ENCODE data around the gene WWC2. TPM values are rescaled to one million over a fixed set of nuclear protein-coding genes. Genes with fewer than 3 reads are reported as not detected.

WWC2 gene
- total RNA-seq, 1 experiment from 2014 or later = 39.1 TPM

GRCh38 chr4:183163135-183163534, 64.1 kb downstream of the WWC2 start:
- TF ChIP-seq FOSL1 (IDR thresholded peaks at IDR 0.05; ENCODE audit: low read depth) (no peak), ZFX (IDR thresholded peaks at IDR 0.05) (no peak), CTCF (IDR thresholded peaks at IDR 0.05 in 2 of 3, conservative IDR thresholded peaks at IDR 0.05 in 1 of 3; ENCODE audit: borderline replicate concordance in 1 of 3, insufficient read depth in 1 of 3, low read depth in 2 of 3, low read length in 2 of 3) (no peak), ZNF274 (IDR thresholded peaks at IDR 0.05; ENCODE audit: low read depth, low read length) (no peak), CEBPB (IDR thresholded peaks at IDR 0.05; ENCODE audit: low read depth) (no peak)

GRCh38 chr4:183164963-183165362, 65.9 kb downstream of the WWC2 start:
- ChIA-PET POLR2A (no interaction called here), RAD21 (ENCODE audit: low non-redundant PET in 1 of 2, low total read pairs in 2 of 2, uncharacterized antibody in 2 of 2, unreplicated experiment in 2 of 2) (no interaction called here), CTCF (no interaction called here)
- Histone ChIP-seq H3K27ac (ENCODE audit: low read depth, low read length) (no peak overlapping the region), H3K9ac (ENCODE audit: low read length) (no peak overlapping the region), H3K27me3 (ENCODE audit: insufficient read depth, low read length) (no peaks in the 10 kb centered on the region), H3K4me2 (ENCODE audit: low read length) (no peak overlapping the region), H3K9me2 (ENCODE audit: insufficient read depth) (no peaks in the 10 kb centered on the region), H3K79me2 (ENCODE audit: insufficient read depth, low read length) (peaks cover 87% of the 10 kb centered on the region), H4K20me1 (ENCODE audit: insufficient read depth) (peaks cover 13% of the 10 kb centered on the region; the same call in 1 of the 2 replicates), H3K9me3 (ENCODE audit: control insufficient read depth in 1 of 2, insufficient read depth in 1 of 2, low read depth in 1 of 2, low read length in 2 of 2) (no peaks in the 10 kb centered on the region), H3K4me3 (replicated peaks in 1 of 2; ENCODE audit: low read depth in 1 of 2, low read length in 2 of 2) (no peak overlapping the region), H2AFZ (ENCODE audit: low read depth, low read length, poor library complexity, severe bottlenecking) (no peak overlapping the region), H3K4me1 (ENCODE audit: control insufficient read depth in 1 of 2, insufficient read depth in 2 of 2, low read length in 2 of 2) (no peaks in the 10 kb centered on the region), H3K36me3 (ENCODE audit: control insufficient read depth in 1 of 2, insufficient read depth in 2 of 2, low read length in 2 of 2) (no peaks in the 10 kb centered on the region)
- no peak for TF ChIP-seq EGR1 (IDR thresholded peaks at IDR 0.05; ENCODE audit: low read depth)
- no peak for TF ChIP-seq ATF3 (IDR thresholded peaks at IDR 0.05)
- TF ChIP-seq ELF1 (IDR thresholded peaks at IDR 0.05; ENCODE audit: borderline replicate concordance, low read depth) = no peak
- no peak for TF ChIP-seq SP1 (IDR thresholded peaks at IDR 0.05; ENCODE audit: low read depth)
- TF ChIP-seq FOSL1 (IDR thresholded peaks at IDR 0.05; ENCODE audit: low read depth) = no peak
- TF ChIP-seq ZNF274 (IDR thresholded peaks at IDR 0.05; ENCODE audit: low read depth, low read length) = no peak
- TF ChIP-seq JUND (IDR thresholded peaks at IDR 0.05) = no peak
- TF ChIP-seq POLR2A (IDR thresholded peaks at IDR 0.05; ENCODE audit: borderline replicate concordance, extremely low read depth, insufficient read depth, insufficient read length) = no peak
- TF ChIP-seq RAD21 (IDR thresholded peaks at IDR 0.05; ENCODE audit: low read depth) = no peak
- no peak for TF ChIP-seq MAX (IDR thresholded peaks at IDR 0.05)
- no peak for TF ChIP-seq SIN3A (IDR thresholded peaks at IDR 0.05; ENCODE audit: low read depth)
- TF ChIP-seq REST (IDR thresholded peaks at IDR 0.05; ENCODE audit: low read depth) = no peak
- intact Hi-C loops (cut with micrococcal nuclease) = no loop called here
- BruUV-seq (replicated peaks) = no TSS peak
- ATAC-seq (no peak), DNase-seq (ENCODE audit: low read depth, low spot score) (no peak)

More at GRCh38 chr4:183163135-183163534, 64.1 kb downstream of the WWC2 start:
- Histone ChIP-seq H2AFZ (ENCODE audit: low read depth, low read length, poor library complexity, severe bottlenecking) (no peak overlapping the region), H3K9ac (ENCODE audit: low read length) (no peak overlapping the region), H3K9me2 (ENCODE audit: insufficient read depth) (no peaks in the 10 kb centered on the region), H3K27ac (ENCODE audit: low read depth, low read length) (no peak overlapping the region), H3K79me2 (ENCODE audit: insufficient read depth, low read length) (peaks cover 90% of the 10 kb centered on the region), H3K4me3 (replicated peaks in 1 of 2; ENCODE audit: low read depth in 1 of 2, low read length in 2 of 2) (no peak overlapping the region), H3K4me2 (ENCODE audit: low read length) (no peak overlapping the region), H3K27me3 (ENCODE audit: insufficient read depth, low read length) (no peaks in the 10 kb centered on the region), H4K20me1 (ENCODE audit: insufficient read depth) (peaks cover 15% of the 10 kb centered on the region; the same call in 1 of the 2 replicates), H3K4me1 (ENCODE audit: control insufficient read depth in 1 of 2, insufficient read depth in 2 of 2, low read length in 2 of 2) (no peaks in the 10 kb centered on the region), H3K36me3 (ENCODE audit: control insufficient read depth in 1 of 2, insufficient read depth in 2 of 2, low read length in 2 of 2) (no peaks in the 10 kb centered on the region), H3K9me3 (ENCODE audit: control insufficient read depth in 1 of 2, insufficient read depth in 1 of 2, low read depth in 1 of 2, low read length in 2 of 2) (no peaks in the 10 kb centered on the region)
- intact Hi-C loops (cut with micrococcal nuclease) = no loop called here
- POLR2A ChIA-PET = no interaction called here
- CTCF ChIA-PET = no interaction called here
- RAD21 ChIA-PET (ENCODE audit: low non-redundant PET in 1 of 2, low total read pairs in 2 of 2, uncharacterized antibody in 2 of 2, unreplicated experiment in 2 of 2) = no interaction called here
- BruUV-seq (replicated peaks) = no TSS peak
- DNase-seq (ENCODE audit: low read depth, low spot score) (no peak), ATAC-seq (no peak)
